ENCODE measurements around the gene EMSY.

GRCh38 chr11:76558891-76559290 lies 114.1 kb downstream of the EMSY start:
- TF ChIP-seq CTCF (IDR thresholded peaks at IDR 0.05) (no peak), POLR2A (IDR thresholded peaks at IDR 0.05) (no peak)

All from testis (tissue), 2 donors.